NT2/D1 (cell line): Measurements from ENCODE around the gene PPEF1.

Experiments
- SUZ12 ChIP-seq: IDR thresholded peaks from 2 replicates; pipeline ENCODE4 v1.6.1; 2011; ENCODE audit not compliant: insufficient read length, insufficient read depth; ENCODE audit errors: extremely low read depth
- YY1 ChIP-seq: IDR thresholded peaks from 2 replicates; pipeline ENCODE4 v1.6.1; 2011; ENCODE audit not compliant: insufficient read length, insufficient read depth
- ZNF274 ChIP-seq: IDR thresholded peaks from 2 replicates; pipeline ENCODE4 v1.6.1; 2011; ENCODE audit warnings: mild to moderate bottlenecking, low read depth, low read length

DNA sequence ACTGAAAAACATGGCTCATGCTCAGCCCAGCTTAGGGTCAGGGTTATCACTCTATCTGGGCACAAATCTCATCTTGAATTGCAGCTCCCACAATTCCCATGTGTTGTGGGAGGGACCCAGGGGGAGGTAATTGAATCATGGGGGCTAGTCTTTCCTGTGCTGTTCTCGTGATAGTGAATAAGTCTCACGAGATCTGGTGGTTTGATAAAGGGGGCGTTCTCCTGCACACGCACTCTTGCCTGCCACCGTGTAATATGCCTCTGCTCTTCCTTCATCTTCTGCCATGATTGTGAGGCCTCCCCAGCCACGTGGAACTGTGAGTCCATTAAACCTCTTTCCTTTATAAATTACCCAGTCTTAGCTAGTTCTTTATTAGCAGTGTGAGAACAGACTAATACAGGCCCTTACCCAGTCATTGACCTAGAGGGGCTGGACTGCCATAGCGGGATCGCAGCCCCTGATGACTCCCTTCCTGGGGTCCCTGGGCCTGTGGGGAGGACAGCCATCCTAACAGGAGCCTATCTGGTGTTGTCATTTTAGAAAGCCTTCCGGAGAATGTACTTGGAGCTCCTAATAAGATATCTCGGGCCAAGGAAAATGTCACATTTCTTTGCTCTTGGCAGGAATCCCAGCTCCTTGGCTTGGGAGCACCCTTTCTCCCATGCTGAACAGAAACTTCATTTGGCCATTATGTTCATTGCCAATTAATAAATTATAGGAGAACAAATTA, 163.9 kb downstream of the PPEF1 start:
- TF ChIP-seq SUZ12: no peak
- no peak for TF ChIP-seq ZNF274
- TF ChIP-seq YY1: no peak
